HG02938 (cell line): Measurements from ENCODE around the gene RPS28.
"Not testable (repeated sequence)": the region's sequence is repeated elsewhere in the genome, so short reads cannot be mapped to it uniquely, and the experiment has no call there.

Experiments
- ATAC-seq: cut with Tn5 transposase; IDR thresholded peaks from one replicate; pipeline ENCODE4 v1.9.1; 2021; ENCODE audit warnings: mild to moderate bottlenecking, moderate library complexity; ENCODE audit not compliant: unreplicated experiment

RPS28 gene

DNA sequence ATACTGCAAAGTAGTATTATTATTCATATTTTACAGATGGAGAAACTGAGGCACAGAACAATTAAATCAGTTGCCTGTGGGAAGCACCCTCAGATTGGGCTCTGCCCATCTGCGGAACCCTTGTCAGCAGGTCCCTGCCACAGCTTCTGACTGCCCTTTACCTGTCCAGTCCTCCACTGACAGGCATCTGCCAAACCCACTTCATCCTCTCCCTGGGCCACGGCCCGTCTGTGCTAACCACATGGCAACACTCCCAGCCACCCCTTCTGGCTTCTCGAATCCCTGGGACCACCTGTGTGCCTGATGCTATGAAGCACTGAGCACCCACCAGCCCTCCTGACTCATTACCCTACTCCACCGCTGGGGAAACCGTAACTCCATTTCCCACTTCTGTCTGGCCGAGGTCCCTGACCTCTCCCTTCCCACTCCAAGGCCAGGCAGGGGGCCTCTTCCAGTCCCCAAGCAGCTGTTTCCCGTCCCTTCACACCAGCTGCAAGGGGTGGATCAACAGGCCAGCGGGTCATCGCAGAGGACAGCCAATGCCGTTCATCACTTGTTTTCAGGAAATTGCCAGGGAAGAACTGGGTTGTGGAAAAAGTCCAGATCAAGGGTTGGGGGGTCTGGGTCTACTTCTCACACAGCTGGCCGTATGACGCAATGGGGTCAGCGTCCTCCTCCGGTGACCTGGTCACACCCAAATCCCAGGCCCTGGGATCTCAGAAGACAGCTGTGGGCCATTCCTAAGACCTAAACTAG is 19.2 kb downstream of the RPS28 start:
- no peak for ATAC-seq

DNA sequence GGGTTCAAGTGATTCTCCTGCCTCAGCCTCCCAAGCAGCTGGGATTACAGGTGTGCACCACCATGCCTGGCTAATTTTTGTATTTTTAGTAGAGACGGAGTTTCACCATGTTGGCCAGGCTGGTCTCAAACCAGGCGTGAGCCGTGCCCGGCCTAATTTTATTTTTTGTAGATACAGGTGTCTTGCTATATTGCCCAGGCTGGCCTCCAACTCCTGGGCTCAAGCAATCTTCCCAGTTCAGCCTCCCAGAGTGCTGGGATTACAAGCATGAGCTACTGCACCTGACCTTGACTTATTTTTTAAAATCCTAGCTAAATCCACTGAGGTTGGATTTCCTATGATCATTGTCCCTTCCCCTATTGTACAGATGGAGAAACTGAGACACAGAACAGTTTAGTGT is 20.2 kb downstream of the RPS28 start:
- ATAC-seq = not testable (repeated sequence)

DNA sequence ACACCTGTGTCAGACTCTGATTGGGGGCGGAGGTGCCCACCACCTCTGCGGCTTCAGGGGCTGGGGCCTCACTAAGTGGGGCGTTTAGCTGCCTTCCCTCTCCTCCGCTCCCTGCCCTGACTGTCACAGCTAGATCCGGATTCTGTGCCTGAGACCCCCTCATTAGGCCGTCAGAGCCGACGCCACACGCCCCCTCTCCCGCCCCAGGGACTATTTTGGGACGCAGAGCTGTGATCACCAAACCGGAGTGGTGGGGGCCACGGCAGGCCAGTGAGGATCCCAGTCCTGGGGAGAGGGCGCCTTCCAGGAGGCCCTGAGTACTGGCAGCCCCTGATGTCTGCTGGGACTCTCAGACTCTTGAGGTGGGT is 21.0 kb downstream of the RPS28 start:
- no peak for ATAC-seq

DNA sequence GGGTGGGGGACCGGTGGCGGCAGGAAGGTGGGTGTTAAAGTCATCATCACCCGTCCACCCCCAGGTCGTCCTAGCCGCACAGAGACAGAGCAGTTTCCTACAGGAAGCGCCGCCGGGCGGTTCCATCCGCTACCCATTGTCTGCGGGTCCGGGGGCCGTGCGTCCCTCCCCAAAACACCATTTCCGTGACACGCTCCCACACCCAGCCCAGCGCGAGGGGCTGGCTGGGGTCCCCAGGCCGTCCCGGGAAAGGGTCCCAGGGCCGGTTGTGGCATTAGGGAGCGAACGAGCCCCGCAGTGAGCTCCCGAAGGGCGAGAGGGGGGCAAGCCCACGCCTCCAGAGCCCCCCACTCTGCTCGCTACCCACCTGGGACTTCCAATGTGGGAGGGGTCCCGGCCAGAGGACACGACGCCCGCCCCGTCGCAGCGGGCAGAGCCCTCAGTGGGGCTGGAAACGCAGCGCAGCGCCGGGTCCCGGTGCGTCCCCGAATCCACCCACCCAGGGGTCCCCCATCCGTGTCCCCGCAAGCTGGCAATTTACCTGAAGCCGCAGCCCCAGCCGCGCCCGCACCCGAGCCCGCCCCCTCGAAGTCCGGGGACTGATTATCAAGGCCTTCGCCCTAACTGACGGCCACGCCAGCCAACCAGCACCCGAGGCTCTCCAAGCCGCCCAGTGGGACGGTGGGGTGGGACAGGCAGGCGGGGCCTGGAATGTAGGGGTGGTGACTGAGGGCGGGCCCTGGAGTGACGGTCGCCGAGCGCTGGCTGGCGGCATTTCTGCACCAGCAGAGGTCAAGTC is 21.6 kb downstream of the RPS28 start, which contains the start of gene KANK3:
Gene KANK3 (minus strand): TSS at position 579 of the 799 bp plus-strand sequence. CDS start 5,434 bp downstream, outside the sequence.
- peak; percentile 79 for ATAC-seq

DNA sequence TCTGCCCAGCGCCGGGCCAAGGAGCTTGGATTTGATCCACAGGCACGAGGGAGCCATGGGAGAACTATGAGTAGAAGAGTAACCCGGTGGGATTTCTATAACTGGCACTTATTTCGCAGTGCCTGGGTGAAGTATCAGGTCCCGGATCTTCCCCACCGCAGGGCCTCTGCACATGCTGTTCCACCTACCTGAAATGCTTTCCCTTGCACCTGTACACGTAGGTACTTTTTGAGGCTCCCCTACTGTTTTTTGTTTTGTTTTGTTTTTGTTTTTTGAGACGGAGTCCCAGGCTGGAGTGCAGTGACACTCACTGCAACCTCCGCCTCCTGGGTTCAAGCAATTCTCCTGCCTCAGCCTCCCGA is 22.2 kb downstream of the RPS28 start:
- ATAC-seq = no peak

DNA sequence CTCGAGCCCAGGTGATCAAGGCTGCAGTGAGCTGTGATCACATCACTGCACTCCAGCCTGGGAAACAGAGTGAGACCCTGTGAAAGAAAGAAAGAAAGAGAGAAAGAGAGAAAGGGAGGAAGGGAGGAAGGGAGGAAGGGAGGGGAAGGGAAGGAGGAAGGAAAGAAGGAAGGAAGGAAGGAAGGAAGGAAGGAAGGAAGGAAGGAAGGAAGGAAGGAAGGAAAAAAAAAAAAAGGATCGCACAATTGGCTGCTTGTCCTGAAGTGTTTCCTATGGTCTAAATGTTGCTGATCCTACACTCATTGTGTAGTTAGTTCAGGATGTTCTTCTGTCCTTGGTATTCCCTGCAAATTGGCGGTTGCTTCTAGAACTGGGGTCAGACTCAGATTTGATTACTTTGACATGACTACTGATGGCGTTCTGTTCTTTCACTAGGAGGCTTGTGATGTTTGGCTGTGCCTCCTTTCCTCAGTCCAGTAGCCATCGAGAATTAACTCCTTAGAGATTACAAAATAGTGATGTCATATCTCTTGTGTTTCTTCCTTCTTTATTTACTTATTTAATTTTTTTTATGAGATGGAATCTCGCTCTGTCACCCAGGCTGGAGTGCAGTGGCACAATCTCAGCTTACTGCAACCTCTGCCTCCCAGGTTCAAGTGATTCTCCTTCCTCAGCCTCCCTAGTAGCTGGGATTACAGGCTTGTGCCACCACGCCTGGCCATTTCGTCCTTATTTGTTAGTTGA is 28.5 kb downstream of the RPS28 start:
- not testable (repeated sequence) for ATAC-seq

DNA sequence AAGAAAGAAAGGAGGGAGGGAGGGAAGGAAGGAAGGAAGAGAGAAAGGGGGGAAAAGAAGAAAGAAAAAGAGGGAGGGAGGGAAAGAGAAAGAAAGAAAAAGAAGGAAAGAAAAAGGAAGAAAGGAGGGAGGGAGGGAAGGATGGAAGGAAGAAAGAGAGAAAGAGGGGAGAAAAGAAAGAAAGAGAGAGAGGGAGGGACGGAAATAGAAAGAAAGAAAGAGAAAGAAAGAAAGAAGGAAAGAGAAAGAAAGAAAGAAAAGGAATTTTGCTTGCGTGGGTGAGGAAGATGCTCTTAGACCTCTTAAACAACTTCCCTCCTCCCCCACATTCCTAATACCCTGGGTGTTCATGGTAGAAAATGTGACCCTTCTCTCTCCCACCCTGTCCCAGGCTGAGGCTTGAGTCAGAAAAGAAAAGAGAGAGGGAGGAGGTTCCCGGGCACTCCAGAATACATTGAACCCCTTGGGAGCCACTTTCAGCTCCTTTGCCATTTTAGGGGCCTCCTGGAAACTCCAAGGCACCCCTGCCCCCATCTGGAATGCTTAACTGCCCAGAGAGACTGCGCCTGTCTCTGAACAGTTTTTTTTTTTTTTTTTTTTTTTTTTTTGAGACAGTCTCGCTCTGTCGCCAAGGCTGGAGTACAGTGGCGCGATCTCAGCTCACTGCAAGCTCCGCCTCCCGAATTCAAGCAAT is 31.0 kb downstream of the RPS28 start:
- ATAC-seq = no peak

DNA sequence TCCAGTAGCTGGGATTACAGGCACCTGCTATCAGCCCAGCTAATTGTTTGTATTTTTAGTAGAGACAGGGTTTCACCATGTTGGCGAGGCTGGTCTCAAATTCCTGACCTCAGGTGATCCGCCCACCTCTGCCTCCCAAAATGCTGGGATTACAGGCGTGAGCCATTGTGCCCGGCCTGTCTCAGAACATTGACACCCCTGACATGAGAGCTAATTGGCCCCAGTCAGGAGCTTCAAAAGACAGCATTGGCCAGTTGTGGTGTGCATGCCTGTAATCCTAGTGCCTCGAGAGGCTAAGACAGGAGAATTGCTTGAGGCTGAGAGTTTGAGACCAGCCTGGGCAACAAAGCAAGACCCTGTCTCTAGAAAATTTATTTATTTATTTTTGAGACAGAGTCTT is 31.5 kb downstream of the RPS28 start:
- not testable (repeated sequence) for ATAC-seq

DNA sequence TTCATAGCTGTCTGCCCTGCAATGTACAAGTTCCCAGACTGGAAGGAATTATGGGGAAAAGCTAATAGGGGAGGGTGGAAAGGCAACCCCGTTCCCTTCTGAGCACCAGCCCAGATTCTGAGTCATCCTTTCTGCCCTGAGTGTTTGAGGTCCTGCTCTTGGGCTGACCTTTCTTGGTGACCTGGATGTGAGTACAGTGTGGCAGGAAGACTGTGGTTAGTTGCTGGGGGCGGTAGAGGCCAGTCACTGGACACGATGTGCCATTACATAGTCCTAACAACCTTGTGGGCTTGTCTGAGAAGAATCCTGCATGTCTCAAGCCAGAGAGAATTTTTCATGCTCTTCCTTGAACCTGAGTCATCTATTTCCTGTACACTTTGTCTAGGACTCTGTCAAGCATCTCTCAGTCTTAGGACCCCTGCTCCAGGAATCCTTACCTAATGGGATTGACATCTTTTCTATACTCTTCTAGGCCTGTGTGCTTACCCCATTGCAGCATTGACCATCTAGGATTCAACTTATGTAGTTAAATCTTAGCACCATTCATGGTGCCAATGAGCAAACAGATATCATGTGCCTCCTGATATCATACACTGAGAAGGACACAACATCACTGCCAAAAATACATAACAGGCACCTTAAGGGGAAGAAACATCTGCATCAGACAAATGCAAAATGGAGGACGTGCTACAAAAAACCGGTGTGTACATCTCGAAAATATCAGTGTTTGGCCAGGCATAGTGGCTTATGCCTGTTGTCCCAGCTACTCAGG is 34.5 kb downstream of the RPS28 start:
- ATAC-seq = no peak

DNA sequence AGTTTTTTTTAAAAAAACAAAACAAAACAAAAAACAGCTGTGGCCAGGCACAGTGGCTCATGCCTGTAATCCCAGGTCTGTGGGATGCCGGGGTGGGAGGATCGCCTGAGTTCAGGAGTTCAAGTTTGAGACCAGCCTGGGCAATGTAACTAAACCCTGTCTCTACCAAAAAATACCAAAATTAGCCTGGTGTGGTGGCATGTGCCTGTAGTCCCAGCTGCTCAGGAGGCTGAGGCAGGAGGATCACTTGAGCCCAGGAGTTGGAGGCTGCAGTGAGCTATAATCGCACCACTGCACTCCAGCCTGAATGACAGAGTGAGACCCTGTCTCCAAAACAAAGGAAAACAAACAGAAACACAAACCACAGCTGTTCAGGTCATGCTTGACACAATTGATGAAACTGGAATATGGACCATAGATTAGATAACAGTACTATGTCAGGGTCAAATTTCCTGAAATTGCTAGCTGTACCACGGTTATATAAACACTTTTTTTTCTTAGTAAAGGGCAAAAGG is 35.8 kb downstream of the RPS28 start:
- ATAC-seq = no peak

GRCh38 chr19:8358948-8359347 is 37.7 kb downstream of the RPS28 start:
- no peak for ATAC-seq

GRCh38 chr19:8360196-8360595 is 38.9 kb downstream of the RPS28 start:
- ATAC-seq = no peak

- ATAC-seq = no peak
Observed at GRCh38 chr19:8361921-8362793, 40.9 kb downstream of the RPS28 start.

GRCh38 chr19:8363803-8364771 is 42.8 kb downstream of the RPS28 start, which contains the start of gene ANGPTL4:
ANGPTL4 (plus strand) TSS chr19:8364155; CDS start chr19:8364322, 167 bp downstream.
- no peak for ATAC-seq

DNA sequence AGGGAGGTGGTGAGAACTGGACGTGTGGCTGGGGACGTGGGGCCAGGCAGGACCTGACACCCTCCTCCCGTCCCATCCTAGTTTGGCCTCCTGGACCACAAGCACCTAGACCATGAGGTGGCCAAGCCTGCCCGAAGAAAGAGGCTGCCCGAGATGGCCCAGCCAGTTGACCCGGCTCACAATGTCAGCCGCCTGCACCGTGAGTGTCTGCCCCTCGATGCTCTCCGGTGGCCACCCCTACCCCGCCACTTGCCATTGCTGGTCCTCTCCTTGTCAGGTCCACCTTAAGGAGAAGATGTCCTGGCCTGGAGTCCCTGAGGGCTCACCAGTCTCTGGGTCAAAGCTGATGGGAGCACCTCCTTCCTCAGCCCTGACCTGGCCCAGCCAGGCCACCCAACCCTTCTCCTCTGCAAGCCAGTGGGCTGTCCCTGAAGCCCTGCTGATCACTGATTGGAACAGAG is 44.9 kb downstream of the RPS28 start:
- ATAC-seq = no peak

- no peak for ATAC-seq
Observed at GRCh38 chr19:8366961-8367326, 45.6 kb downstream of the RPS28 start.

GRCh38 chr19:8367327-8368001 is 46.2 kb downstream of the RPS28 start:
- no peak for ATAC-seq
